MM.1S (cell line): ENCODE measurements around the gene FAM32A.

Source experiments
- DNase-seq: peaks from one replicate; pipeline ENCODE4 v3.0.0-alpha.2; 2015
- H2AFZ ChIP-seq: fragments of 300-600 bp; sonication (generic); 2 replicates; pipeline ENCODE4 v1.6.0; 2016; ENCODE audit warnings: antibody characterized with exemption, low read length
- H3F3A ChIP-seq: fragments of 300-600 bp; sonication (generic); 2 replicates; pipeline ENCODE4 v1.6.1; 2016; ENCODE audit warnings: mild to moderate bottlenecking, antibody characterized with exemption, low read length, moderate library complexity, mixed read lengths; ENCODE audit not compliant: insufficient read depth
- H3K27ac ChIP-seq: fragments of 300-600 bp; sonication (generic); 2 replicates; pipeline ENCODE4 v1.5.1; 2016; ENCODE audit warnings: mild to moderate bottlenecking, low read length
- H3K27me3 ChIP-seq: fragments of 300-600 bp; sonication (generic); replicated peaks from 2 replicates; pipeline ENCODE4 v1.6.0; 2016; ENCODE audit warnings: low read length; ENCODE audit not compliant: insufficient read depth
- H3K36me3 ChIP-seq: fragments of 300-600 bp; sonication (generic); replicated peaks from 2 replicates; pipeline ENCODE4 v1.6.1; 2016; ENCODE audit warnings: mild to moderate bottlenecking, low read length, mixed read lengths; ENCODE audit not compliant: insufficient read depth
- H3K4me1 ChIP-seq: fragments of 300-600 bp; sonication (generic); 2 replicates; pipeline ENCODE4 v1.6.1; 2016; ENCODE audit warnings: low read length, mixed read lengths
- H3K4me2 ChIP-seq: fragments of 300-600 bp; sonication (generic); 2 replicates; pipeline ENCODE4 v1.6.0; 2016; ENCODE audit warnings: low read depth, low read length
- H3K4me3 ChIP-seq: fragments of 300-600 bp; sonication (generic); 2 replicates; pipeline ENCODE4 v1.5.1; 2016; ENCODE audit warnings: low read length, mixed read lengths
- H3K79me2 ChIP-seq: fragments of 300-600 bp; sonication (generic); 2 replicates; pipeline ENCODE4 v1.6.1; 2016; ENCODE audit warnings: mixed run types, low read length, mixed read lengths
- H3K9ac ChIP-seq: fragments of 300-600 bp; sonication (generic); 2 replicates; pipeline ENCODE4 v1.6.1; 2016; ENCODE audit warnings: low read length, mixed read lengths
- H3K9me2 ChIP-seq: fragments of 300-600 bp; sonication (generic); replicated peaks from 2 replicates; pipeline ENCODE4 v1.6.1; 2016; ENCODE audit warnings: mild to moderate bottlenecking, low read length, mixed read lengths; ENCODE audit not compliant: insufficient read depth
- H3K9me3 ChIP-seq: fragments of 300-600 bp; sonication (generic); replicated peaks from 2 replicates; pipeline ENCODE4 v1.6.1; 2016; ENCODE audit warnings: mild to moderate bottlenecking, low read length, mixed read lengths; ENCODE audit not compliant: insufficient read depth
- H4K20me1 ChIP-seq: fragments of 300-600 bp; sonication (generic); 2 replicates; pipeline ENCODE4 v1.6.1; 2016; ENCODE audit warnings: mild to moderate bottlenecking, low read length, moderate library complexity, mixed read lengths; ENCODE audit not compliant: insufficient read depth
- CTCF ChIP-seq: fragments of 300-600 bp; sonication (generic); IDR thresholded peaks from 2 replicates; pipeline ENCODE4 v1.5.1; 2016; ENCODE audit warnings: antibody characterized with exemption, low read length, mixed read lengths
- EZH2 ChIP-seq: fragments of 300-600 bp; sonication (generic); optimal IDR thresholded peaks from 2 replicates; pipeline ENCODE3; 2017; ENCODE audit warnings: low read depth, mild to moderate bottlenecking, antibody characterized with exemption, low read length, mixed read lengths
- EZH2phosphoT487 ChIP-seq: fragments of 300-600 bp; sonication (generic); IDR thresholded peaks from 2 replicates; pipeline ENCODE4 v1.6.1; 2018; ENCODE audit warnings: antibody characterized with exemption, low read length

Gene FAM32A

DNA sequence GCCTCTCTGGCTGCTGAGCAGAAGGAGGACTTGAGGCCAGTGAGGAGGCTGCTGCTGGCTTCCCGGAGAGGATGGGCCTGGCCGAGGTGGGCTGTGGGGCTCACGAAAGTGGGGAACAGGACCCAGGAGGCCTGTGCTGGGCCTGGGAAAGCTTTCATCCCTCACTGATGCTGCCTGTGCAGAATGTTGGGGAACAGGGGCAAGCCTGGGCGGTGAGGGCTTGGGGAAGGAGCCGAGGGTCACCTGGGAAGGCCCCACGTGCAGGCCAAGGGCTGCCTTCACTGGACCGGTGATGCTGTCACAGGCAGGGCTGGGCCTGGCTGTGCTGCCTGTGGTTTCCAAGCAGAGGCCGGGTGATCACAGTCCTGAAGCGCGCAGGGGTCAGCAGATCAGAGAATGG, 21.9 kb downstream of the FAM32A start:
- Histone ChIP-seq H3K79me2 (no peaks in the 10 kb centered on the region), H3K9me2 (no peaks in the 10 kb centered on the region), H3K4me3 (no peak overlapping the region), H3K9me3 (no peaks in the 10 kb centered on the region), H3K4me1 (no peaks in the 10 kb centered on the region), H3K36me3 (no peaks in the 10 kb centered on the region; the same call in 1 of the 2 replicates), H3K4me2 (no peak overlapping the region), H4K20me1 (no peaks in the 10 kb centered on the region), H3K9ac (no peak overlapping the region), H3K27ac (no peak overlapping the region), H3K27me3 (no peaks in the 10 kb centered on the region), H2AFZ (no peak overlapping the region), H3F3A (no peaks in the 10 kb centered on the region)
- DNase-seq: no peak
- TF ChIP-seq EZH2 (no peak), EZH2phosphoT487 (no peak), CTCF (no peak)

- Histone ChIP-seq H3K4me3 (no peak overlapping the region), H4K20me1 (no peaks in the 10 kb centered on the region), H3K27ac (no peak overlapping the region), H3K4me1 (no peaks in the 10 kb centered on the region), H3K79me2 (no peaks in the 10 kb centered on the region), H3K4me2 (no peak overlapping the region), H3F3A (no peaks in the 10 kb centered on the region), H3K9ac (no peak overlapping the region), H3K36me3 (no peaks in the 10 kb centered on the region; the same call in 1 of the 2 replicates), H2AFZ (no peak overlapping the region), H3K9me3 (no peaks in the 10 kb centered on the region), H3K27me3 (no peaks in the 10 kb centered on the region), H3K9me2 (no peaks in the 10 kb centered on the region)
- TF ChIP-seq EZH2phosphoT487 (no peak), CTCF (no peak), EZH2 (no peak)
- no peak for DNase-seq
These were observed 22.3 kb downstream of the FAM32A start for GRCh38 chr19:16207490-16208025.

GRCh38 chr19:16208064-16208759, 23.0 kb downstream of the FAM32A start:
- Histone ChIP-seq H3K27me3 (no peaks in the 10 kb centered on the region), H2AFZ (no peak overlapping the region), H3K4me3 (no peak overlapping the region), H3K4me1 (no peaks in the 10 kb centered on the region), H3K4me2 (no peak overlapping the region), H3K9me3 (no peaks in the 10 kb centered on the region), H4K20me1 (no peaks in the 10 kb centered on the region), H3K9me2 (no peaks in the 10 kb centered on the region), H3K79me2 (no peaks in the 10 kb centered on the region), H3F3A (no peaks in the 10 kb centered on the region), H3K27ac (no peak overlapping the region), H3K36me3 (no peaks in the 10 kb centered on the region; the same call in 1 of the 2 replicates), H3K9ac (no peak overlapping the region)
- no peak for DNase-seq
- TF ChIP-seq CTCF: no peak
- no peak for TF ChIP-seq EZH2phosphoT487
- TF ChIP-seq EZH2: no peak
